ENCODE measurements around the gene ASPA.

GRCh38 chr17:3512505-3513171 lies 36.8 kb downstream of the ASPA start:
- TF ChIP-seq POLR2A (IDR thresholded peaks at IDR 0.05), result no peak
- no peak for TF ChIP-seq CTCF (IDR thresholded peaks at IDR 0.05)
- TF ChIP-seq POLR2AphosphoS5 (IDR thresholded peaks at IDR 0.05), result no peak
